Measurements from ENCODE around the gene STS.

Gene STS

DNA sequence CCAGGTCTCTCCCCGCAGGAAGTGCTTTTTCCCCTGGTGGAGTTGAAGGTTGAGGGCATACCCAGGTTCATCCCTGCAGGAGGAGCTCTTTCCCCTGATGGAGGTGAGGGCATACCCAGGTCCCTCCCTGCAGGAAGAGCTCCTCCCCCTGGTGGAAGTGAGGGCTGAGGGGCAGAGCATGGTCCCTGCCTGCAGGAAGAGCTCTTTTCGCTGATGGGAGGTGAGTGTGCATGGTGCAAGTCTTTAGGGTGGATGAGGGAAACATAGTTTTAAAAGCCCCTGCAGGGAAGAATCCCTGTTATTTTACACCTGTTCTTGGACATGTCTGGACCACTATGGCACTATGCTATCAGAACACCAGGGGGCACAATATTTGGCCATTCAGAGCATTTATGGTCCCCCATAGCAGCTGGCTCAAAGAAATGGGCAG is 44.2 kb downstream of the STS start:
- H3K4me3 ChIP-seq (ENCODE audit: low read depth in 1 of 2, low read length in 2 of 2): no peak overlapping the region
- no peak overlapping the region for H3K27ac ChIP-seq (ENCODE audit: low read length)
- no peaks in the 10 kb centered on the region for H3K36me3 ChIP-seq (ENCODE audit: control insufficient read depth in 1 of 2, insufficient read depth in 2 of 2, low read length in 2 of 2)
- H3K9me3 ChIP-seq (ENCODE audit: control insufficient read depth in 1 of 2, low read length in 2 of 2): no peaks in the 10 kb centered on the region
- H3K4me1 ChIP-seq (ENCODE audit: control insufficient read depth in 1 of 2, insufficient read depth in 2 of 2, low read length in 2 of 2): no peaks in the 10 kb centered on the region
- H3K27me3 ChIP-seq (ENCODE audit: low read depth, low read length): no peaks in the 10 kb centered on the region

DNA sequence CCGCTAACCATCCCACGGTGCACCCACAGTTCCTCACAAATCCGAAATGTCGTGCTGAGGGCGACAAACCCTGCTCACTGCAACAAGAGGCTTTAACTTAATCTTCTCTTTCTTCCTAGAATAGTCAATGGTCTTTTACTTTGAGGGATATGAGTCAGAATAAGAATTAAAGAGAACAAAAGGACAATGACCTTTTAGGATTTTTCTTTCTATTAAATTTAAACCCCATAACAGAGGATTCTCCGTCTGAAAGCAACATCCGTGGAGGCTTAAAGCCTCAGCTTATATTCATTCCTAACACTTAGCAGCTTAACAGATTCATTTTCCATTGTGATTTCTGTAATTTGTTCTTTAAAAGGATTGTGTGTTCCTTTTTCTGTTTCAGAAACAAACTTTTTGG is 45.4 kb downstream of the STS start:
- H3K36me3 ChIP-seq (ENCODE audit: control insufficient read depth in 1 of 2, insufficient read depth in 2 of 2, low read length in 2 of 2): no peaks in the 10 kb centered on the region
- no peaks in the 10 kb centered on the region for H3K4me1 ChIP-seq (ENCODE audit: control insufficient read depth in 1 of 2, insufficient read depth in 2 of 2, low read length in 2 of 2)

DNA sequence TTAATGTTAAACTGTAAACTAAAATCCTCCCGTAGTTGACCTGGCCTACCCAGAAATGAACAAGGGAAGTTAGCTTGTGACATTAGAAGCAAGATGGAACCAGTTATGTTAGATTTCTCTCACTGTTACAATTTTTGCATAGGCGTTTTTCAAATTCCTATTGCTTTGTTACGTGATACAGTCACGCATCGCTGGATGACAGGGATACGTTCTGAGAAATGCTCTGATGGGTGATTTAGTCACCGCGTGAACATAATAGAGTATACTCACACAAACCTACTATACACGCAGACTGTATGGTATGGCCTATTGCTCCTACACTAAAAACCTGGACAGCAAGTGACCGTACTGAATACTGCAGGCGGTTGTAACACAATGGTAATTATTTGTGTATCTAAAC is 47.1 kb downstream of the STS start:
- Histone ChIP-seq H3K27me3 (ENCODE audit: low read depth, low read length) (no peaks in the 10 kb centered on the region), H3K9me3 (ENCODE audit: control insufficient read depth in 1 of 2, low read length in 2 of 2) (no peaks in the 10 kb centered on the region), H3K27ac (ENCODE audit: low read length) (no peak overlapping the region), H3K4me3 (ENCODE audit: low read depth in 1 of 2, low read length in 2 of 2) (no peak overlapping the region), H3K4me1 (ENCODE audit: control insufficient read depth in 1 of 2, insufficient read depth in 2 of 2, low read length in 2 of 2) (no peaks in the 10 kb centered on the region), H3K36me3 (ENCODE audit: control insufficient read depth in 1 of 2, insufficient read depth in 2 of 2, low read length in 2 of 2) (no peaks in the 10 kb centered on the region)

More for the DNA sequence above, 45.4 kb downstream of the STS start:
- Histone ChIP-seq H3K4me3 (ENCODE audit: low read depth in 1 of 2, low read length in 2 of 2) (no peak overlapping the region), H3K9me3 (ENCODE audit: control insufficient read depth in 1 of 2, low read length in 2 of 2) (no peaks in the 10 kb centered on the region), H3K27me3 (ENCODE audit: low read depth, low read length) (no peaks in the 10 kb centered on the region), H3K27ac (ENCODE audit: low read length) (no peak overlapping the region)

Measured in muscle layer of duodenum (tissue), 2 donors.